Amniotic stem cell (primary cell): Measurements from ENCODE around the gene ANKFN1.
"Not testable (repeated sequence)": the region's sequence is repeated elsewhere in the genome, so short reads cannot be mapped to it uniquely, and the experiment has no call there.

Experiments
- DNase-seq: peaks from one replicate; lab custom pipeline; 2025; lab: John Stamatoyannopoulos, UW

Gene ANKFN1

DNA sequence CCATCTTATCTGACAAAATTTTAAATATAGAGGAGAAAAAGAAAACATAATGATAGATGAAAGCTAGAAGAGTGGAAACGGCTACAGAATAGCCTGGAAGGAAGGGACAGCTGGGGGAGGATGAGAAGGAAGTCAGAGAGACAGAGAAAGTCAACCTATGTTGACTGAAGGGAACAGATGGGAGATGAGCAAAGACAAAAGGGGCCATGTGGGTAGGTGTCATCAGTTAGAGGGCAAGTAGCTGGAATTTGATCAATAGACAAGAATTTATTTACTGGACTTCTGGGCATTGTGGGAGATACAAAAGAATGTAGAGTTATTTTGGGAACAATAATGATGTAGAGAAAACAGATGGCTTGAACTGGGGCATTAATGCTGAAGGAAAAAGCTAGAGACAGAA is 194.4 kb downstream of the ANKFN1 start:
- DNase-seq: no peak

DNA sequence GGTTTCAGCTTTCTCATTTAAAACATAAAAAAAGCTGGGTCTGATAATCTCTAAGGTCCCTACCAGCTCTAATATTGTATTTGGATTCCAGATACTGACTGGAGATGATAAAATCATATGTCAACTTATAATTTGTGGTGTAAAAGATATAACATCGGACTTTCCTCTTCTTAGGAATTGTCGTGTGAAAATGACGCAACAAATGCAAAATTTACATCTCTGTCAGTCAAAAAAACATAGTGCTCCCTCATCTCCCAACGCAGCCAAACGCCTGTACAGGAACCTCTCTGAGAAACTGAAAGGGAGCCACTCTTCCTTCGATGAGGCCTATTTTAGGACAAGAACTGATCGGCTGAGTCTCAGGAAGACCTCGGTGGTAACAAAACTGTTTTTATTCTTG is 197.3 kb downstream of the ANKFN1 start:
- DNase-seq: no peak

DNA sequence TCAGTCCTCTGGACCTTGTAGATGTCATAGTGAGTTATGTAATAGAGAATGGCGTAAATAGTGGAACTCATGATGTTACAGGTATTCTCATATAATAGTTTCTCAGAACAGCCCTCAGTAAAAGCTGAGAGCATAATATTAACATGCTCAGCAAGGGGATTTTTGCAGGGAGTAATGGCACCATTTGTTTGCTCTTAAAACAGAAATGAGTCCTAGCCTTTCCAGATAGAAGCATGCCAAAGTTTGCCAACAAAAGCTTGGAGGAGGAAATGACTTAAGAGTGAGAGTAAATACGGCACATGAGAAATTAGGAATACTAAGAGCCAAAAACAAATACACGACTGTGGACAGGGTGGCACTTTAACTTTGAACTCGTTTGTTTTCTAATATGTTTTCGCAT is 198.4 kb downstream of the ANKFN1 start:
- no peak for DNase-seq

- no peak for DNase-seq
Measured at GRCh38 chr17:56358651-56359050, 205.4 kb downstream of the ANKFN1 start.

- DNase-seq: no peak
Measured at GRCh38 chr17:56359518-56359917, 206.2 kb downstream of the ANKFN1 start.

DNA sequence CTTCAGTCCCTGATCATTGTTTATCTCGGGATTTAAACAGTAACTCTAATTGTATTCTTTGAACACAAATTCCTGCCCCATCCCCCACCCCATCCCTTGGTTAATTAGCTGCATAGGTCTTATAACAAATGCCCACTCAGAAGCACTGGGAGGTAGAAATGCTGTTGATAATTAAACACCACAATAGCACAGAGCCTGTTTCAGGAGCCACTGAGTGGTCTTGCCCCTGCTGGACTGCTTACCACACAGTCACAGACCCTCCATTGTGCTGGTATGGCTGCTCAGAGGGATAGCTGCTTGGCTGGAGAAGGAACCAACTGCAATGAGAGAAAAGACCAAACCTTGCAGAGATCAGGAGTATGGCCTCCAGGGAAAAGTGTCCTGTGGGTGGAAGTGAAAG is 214.1 kb downstream of the ANKFN1 start:
- no peak for DNase-seq

DNA sequence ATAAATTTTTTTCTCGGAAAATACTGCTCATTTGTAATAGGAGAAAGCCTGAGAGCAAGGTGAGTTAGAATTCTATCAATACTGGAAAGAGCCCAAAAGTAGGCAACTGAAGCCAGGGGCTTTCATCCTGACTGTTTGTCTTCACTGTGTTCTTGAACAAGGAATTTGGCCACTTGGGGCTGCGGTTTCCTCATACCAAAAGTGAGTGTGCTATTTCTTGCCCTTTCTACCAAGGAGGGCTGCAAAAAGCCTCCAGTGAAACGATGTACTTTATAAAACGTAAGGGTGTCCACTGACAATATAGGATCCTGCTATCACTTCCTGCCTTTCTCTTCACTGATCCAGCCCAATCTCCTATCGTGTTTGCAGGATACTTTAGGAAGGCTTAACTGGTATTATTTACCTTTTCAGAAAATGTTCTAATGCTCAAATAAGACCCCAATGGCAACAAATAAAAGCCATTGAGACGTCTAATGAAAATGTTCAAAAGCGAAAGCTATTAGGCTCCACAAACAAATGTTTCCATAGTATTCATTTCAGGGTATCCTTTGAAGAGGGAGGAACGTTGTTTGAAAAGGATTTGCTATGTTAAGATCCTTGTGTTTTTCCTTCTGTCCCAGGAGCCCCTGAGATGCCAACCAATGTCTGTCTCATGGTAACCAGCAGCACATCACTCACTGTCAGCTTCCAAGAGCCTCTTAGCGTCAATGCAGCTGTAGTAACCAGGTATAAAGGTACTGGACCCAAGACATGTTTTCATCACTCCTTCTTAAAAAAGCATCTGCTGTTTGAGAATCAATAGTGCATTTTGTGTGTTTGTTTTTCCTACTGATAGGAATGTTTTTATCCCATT is 220.9 kb downstream of the ANKFN1 start:
- DNase-seq: no peak

GRCh38 chr17:56389356-56389755 is 236.1 kb downstream of the ANKFN1 start:
- DNase-seq: no peak

- no peak for DNase-seq
Measured at GRCh38 chr17:56392321-56392720, 239.0 kb downstream of the ANKFN1 start.

GRCh38 chr17:56393156-56393555 is 239.9 kb downstream of the ANKFN1 start:
- no peak for DNase-seq

GRCh38 chr17:56395787-56396186 is 242.5 kb downstream of the ANKFN1 start:
- DNase-seq: no peak

DNA sequence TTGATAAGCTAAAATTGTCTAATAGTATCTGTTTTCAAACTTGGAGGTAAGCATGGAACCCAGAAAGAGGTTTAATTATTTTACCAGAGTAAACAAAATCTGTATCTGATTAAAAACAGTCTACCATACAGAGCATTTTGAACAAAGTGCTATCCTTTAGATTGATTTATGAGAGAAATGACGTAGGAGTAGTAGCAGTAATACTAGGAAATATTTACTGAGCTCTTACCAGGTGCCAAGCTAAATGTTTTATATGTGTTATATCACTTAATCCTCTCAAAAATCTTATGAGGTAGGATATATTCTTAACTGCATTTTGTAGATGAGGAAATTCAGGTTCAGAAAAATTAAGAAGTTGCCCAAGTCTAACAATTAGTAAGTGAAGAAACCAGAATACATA is 253.8 kb downstream of the ANKFN1 start:
- DNase-seq: no peak

DNA sequence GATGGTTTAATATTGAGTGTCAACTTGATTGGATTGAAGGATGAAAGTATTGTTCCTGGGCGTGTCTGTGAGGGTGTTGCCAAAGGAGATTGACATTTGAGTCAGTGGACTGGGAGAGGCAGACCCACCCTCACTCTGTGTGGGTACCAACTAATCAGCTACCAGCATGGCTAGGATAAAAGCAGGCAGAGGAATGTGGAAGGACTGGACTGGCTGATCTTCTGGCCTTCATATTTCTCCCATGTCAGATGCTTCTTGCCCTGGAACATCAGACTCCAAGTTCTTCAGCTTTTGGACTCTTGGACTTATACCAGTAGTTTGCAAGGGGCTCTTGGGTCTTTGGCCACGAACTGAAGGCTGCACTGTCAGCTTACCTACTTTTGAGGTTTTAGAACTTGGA is 259.1 kb downstream of the ANKFN1 start:
- DNase-seq: not testable (repeated sequence)

- no peak for DNase-seq
Measured at GRCh38 chr17:56416682-56417351, 263.5 kb downstream of the ANKFN1 start.

- no peak for DNase-seq
Measured at GRCh38 chr17:56424005-56424404, 270.7 kb downstream of the ANKFN1 start.

GRCh38 chr17:56424543-56425044 is 271.3 kb downstream of the ANKFN1 start:
- DNase-seq: no peak

- no peak for DNase-seq
Measured at GRCh38 chr17:56425483-56425882, 272.2 kb downstream of the ANKFN1 start.

- DNase-seq: no peak
Measured at GRCh38 chr17:56426901-56427300, 273.6 kb downstream of the ANKFN1 start.

GRCh38 chr17:56431736-56432135 is 278.5 kb downstream of the ANKFN1 start:
- DNase-seq: no peak

DNA sequence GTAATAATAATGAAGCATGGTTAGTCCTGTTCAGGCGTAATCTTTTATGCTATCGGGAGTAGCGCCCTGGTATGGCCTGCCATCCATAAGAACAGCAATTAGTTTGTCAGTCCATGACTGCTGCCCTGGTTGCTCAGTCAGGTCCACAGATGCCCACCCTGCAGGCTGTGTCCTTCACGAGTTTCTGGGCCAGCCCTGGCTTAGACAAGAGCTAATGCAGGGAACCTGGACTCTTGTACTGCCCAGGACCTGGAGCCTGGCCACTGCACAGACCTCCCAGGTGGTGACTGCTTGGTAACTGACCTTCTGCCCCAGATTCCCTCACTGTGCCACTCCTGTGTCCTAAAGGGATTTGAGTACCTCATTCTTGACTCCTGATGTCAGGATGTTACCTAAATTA is 279.2 kb downstream of the ANKFN1 start:
- no peak for DNase-seq

DNA sequence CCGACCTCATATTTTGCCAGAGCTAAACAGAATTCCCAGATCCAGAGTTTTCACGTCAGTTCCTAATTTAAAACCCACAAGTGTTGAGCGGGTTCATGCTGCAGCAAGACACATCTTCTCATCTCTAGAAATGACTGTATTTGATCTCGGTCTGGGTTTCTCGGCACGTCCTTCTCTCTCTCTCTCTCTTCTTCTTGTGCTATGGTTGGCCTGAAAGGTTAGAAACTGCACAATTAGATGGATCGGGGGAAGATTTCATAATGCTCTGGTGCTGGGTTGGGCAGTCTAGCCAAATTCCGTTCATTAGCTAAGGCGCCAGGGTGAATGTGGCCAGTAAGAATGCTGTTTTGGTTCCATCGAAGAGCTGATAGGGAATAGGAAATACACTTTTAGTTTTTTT is 281.3 kb downstream of the ANKFN1 start:
- DNase-seq: no peak

- no peak for DNase-seq
Measured at GRCh38 chr17:56436142-56436541, 282.9 kb downstream of the ANKFN1 start.

DNA sequence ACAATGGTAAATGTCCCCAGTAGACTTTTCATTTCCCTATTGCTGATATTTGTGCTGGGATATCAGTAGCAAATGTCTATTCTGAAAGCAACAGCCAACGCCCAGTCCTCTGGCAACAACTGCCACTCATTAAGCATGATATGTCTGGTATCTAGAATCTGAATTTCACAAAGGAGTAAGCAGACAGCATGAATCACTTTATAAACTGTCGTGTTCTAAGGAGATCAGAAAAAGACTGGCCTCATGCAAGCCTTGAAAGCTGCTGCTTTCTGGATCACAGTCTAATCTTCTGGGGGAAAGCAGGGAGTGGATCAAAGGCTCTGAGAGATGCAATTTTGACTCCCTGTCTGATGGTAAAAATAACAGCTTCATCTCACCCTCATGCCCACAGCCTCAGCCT is 287.1 kb downstream of the ANKFN1 start:
- DNase-seq: no peak
